LNCaP clone FGC (cell line): ENCODE measurements around the gene SLIT1.

ENCODE experiments used
- DNase-seq: peaks from one replicate; pipeline ENCODE4 v3.0.0-alpha.2; 2011; ENCODE audit warnings: low read depth
- H3K4me3 ChIP-seq: 2 replicates; pipeline ENCODE4 v1.5.1; 2011; ENCODE audit warnings: mild to moderate bottlenecking, low read depth, low read length, control low read depth
- TF ChIP-seq, protein P1 (sequence below): IDR thresholded peaks from 2 replicates; pipeline ENCODE4 v1.5.1; 2012; ENCODE audit warnings: mild to moderate bottlenecking; ENCODE audit not compliant: control insufficient read depth, insufficient read depth; ENCODE audit errors: extremely low read depth

The SLIT1 gene

DNA sequence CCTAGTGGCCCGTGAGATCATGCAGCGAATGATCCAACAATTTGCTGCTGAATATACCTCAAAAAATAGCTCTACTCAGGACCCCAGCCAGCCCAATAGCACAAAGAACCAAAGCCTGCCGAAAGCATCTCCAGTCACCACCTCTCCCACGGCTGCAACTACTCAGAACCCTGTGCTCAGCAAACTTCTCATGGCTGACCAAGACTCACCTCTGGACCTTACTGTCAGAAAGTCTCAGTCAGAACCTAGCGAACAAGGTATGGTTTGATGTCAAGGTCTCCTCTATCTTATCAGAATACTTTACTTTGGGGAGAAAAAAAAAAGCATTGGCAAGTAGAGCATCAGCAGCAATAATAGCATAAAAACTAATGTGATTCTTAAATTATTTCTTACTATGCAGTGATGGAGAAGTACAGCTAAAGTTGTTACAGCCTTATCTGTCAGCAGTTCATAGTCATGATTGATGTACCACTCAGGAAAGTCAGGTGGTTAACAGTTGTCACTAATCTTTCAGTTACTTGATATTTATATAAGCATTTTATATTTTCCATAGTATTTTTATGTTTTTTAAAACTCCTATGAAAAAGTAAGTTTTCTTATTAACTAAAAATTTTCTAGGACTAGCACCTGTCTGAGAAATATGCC, 236.6 kb downstream of the SLIT1 start:
- H3K4me3 ChIP-seq, result no peak overlapping the region
- TF ChIP-seq, protein P1, sequence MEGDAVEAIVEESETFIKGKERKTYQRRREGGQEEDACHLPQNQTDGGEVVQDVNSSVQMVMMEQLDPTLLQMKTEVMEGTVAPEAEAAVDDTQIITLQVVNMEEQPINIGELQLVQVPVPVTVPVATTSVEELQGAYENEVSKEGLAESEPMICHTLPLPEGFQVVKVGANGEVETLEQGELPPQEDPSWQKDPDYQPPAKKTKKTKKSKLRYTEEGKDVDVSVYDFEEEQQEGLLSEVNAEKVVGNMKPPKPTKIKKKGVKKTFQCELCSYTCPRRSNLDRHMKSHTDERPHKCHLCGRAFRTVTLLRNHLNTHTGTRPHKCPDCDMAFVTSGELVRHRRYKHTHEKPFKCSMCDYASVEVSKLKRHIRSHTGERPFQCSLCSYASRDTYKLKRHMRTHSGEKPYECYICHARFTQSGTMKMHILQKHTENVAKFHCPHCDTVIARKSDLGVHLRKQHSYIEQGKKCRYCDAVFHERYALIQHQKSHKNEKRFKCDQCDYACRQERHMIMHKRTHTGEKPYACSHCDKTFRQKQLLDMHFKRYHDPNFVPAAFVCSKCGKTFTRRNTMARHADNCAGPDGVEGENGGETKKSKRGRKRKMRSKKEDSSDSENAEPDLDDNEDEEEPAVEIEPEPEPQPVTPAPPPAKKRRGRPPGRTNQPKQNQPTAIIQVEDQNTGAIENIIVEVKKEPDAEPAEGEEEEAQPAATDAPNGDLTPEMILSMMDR, result no peak
- DNase-seq, result no peak
